PC-3 (cell line): ENCODE measurements around the gene ZFPL1.

Experiments used
- CTCF ChIP-seq: fragments of 300-600 bp; sonication (generic); conservative IDR thresholded peaks from 2 replicates; pipeline ENCODE4 v1.5.1; 2017; ENCODE audit warnings: antibody characterized with exemption, low read depth, mild to moderate bottlenecking, low read length
- EZH2 ChIP-seq: fragments of 300-600 bp; sonication (generic); IDR thresholded peaks from one replicate; pipeline ENCODE4 v1.6.1; 2017; ENCODE audit warnings: antibody characterized with exemption, mild to moderate bottlenecking, low read length; ENCODE audit not compliant: unreplicated experiment
- EZH2phosphoT487 ChIP-seq: fragments of 300-600 bp; sonication (generic); IDR thresholded peaks from 2 replicates; pipeline ENCODE4 v1.6.1; 2018; ENCODE audit warnings: mild to moderate bottlenecking, antibody characterized with exemption, low read length, borderline replicate concordance

DNA sequence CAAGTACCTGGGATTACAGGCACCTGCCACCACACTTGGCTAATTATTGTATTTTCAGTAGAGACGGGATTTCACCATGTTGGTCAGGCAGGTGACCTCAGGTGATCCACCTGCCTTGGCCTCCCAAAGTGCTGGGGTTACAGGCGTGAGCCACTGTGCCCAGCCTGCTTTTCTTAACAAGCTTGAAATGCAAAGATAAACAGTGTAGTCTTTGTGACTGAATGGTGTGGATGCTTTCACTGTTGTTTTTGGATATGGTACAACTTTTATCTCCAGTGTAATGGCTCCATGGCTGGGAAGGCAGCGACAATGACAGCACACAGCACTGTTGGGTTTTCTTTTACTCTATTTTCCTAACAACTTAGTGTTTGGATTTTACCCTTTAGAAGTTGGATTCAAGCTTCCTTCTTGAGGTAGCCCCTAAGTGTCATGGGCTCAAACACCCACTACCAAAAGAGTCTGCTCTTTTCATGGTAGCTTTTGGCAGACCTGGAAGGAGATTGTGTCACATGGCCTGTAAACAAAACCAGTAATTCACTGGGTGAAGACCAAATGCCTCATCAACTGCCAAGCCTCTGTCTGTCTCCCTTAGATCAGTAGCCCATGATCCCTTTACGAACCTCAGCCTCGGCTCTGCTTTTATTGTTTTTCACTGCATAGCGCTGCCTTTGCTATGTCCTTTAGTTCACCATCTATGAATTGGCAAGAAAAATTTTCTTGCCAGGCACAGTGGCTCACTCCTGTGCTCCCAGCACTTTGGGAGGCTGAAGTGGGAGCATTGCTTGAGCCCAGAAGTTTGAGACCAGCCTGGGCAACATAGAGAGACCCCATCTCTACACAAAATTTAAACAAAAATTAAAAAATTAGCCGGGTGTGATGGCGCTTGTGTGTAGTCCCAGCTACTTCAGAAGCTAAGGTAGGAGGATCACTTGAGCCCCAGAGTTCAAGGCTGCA is 18.4 kb downstream of the ZFPL1 start:
- TF ChIP-seq CTCF (no peak), EZH2 (no peak), EZH2phosphoT487 (no peak)
